GM19328 (cell line): ENCODE measurements around the gene TNNC1.

Experiments used
- ATAC-seq: cut with Tn5 transposase; IDR thresholded peaks from one replicate; pipeline ENCODE4 v1.9.1; 2021; ENCODE audit warnings: mild to moderate bottlenecking, moderate library complexity; ENCODE audit not compliant: unreplicated experiment

TNNC1 gene

DNA sequence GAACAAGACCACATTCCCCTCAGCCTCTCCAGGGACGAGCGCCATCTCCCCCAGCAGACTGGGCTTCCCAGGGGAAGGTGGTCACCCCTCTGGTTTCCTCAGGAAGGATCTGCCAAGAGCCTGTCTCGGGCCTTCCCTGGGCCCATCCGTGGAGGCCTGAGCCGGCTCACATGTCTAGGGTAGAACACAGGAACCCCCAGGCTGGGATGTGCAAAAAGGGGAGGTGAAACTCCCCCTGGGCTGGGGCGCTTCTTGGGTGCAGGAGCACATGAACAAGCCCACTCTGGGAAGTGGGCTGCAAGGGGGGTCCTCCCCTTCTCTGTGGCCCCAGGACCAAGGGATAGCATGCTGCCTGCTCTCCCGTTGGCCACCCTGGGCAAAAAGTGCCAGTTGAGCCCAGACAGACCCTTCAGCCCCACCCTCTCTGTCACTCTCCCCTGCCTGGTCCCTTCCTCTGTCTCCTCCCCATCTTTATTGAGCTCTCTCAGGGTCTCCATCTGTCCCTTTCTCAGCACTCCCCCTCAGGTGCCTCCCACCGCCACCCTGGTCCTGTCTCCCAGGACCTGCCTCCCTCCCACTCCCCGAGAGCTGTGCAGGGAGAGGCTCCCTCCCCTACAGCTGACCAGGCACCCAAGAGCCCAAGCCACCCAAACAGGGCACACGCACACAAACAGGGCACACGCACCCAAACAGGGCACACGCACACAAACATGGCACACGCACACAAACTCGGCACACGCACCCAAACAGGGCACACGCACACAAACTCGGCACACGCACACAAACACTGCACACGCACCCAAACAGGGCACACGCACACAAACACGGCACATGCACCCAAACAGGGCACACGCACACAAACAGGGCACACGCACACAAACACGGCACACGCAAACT lies 9.8 kb downstream of the TNNC1 start:
- ATAC-seq = no peak

GRCh38 chr3:52443268-52443610 lies 10.6 kb downstream of the TNNC1 start:
- no peak for ATAC-seq

- ATAC-seq = no peak
Measured at GRCh38 chr3:52442409-52443267, 11.2 kb downstream of the TNNC1 start.

DNA sequence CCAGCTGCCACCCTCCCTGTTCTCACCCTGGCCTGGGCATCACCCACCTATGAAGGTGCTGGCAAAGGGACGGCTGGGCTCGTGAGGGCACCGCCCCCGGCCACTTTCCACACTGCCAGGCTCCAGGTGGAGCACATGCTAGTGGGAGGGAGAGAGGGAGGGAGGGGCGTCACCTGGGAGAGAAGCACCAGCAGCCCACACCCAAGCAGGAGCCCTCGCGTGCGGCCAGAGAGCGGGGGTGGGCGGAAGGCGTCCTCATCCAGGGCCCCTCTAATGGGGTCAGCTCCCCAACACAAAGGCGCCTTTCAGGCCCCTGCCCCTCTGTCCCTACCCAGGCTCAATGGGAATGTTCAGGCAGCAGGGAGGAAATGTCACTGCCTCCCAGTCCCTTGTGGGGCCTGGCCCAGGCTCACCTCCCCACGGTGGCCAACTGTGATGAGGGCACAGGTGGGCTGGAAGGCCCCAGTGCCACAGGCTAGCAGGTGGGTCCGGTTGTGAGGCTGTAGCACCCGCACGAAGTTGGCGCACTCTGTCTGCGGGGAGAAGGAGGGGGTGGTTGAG lies 12.0 kb downstream of the TNNC1 start:
- no peak for ATAC-seq

- no peak for ATAC-seq
Measured at GRCh38 chr3:52441091-52441771, 12.6 kb downstream of the TNNC1 start.

- no peak for ATAC-seq
Measured at GRCh38 chr3:52440671-52441070, 13.2 kb downstream of the TNNC1 start.

DNA sequence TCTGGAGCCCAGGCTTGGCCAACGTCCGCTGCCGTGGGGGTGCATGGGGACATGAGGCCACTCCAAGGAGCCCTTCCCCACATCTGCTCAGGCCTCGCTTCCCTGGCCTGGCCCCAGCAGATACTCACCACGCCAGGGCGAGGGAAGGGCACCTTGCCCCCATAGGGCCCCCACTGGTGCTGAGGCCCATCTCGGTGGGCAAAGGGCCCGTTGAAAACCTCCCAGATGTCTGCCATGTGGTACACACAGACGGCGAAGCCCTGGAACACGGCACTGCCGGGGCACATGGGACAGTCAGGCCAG lies 13.6 kb downstream of the TNNC1 start:
- ATAC-seq = no peak

- no peak for ATAC-seq
Measured at GRCh38 chr3:52439426-52440248, 14.2 kb downstream of the TNNC1 start.

GRCh38 chr3:52438579-52439425 lies 15.0 kb downstream of the TNNC1 start:
- no peak for ATAC-seq

DNA sequence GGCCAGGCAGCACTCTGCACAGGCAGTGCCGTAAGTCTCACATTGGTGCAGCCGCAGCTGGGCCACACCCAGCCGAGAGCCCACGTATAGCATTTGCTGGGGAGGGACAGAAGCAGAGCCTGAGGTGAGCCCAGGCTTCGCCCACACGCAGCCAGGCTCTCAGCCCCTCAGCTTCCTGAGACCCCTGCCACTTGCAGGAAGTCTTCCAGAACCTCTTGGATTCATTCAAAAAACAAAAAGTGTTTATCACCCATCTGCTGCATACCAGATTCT lies 15.8 kb downstream of the TNNC1 start:
- ATAC-seq = no peak

DNA sequence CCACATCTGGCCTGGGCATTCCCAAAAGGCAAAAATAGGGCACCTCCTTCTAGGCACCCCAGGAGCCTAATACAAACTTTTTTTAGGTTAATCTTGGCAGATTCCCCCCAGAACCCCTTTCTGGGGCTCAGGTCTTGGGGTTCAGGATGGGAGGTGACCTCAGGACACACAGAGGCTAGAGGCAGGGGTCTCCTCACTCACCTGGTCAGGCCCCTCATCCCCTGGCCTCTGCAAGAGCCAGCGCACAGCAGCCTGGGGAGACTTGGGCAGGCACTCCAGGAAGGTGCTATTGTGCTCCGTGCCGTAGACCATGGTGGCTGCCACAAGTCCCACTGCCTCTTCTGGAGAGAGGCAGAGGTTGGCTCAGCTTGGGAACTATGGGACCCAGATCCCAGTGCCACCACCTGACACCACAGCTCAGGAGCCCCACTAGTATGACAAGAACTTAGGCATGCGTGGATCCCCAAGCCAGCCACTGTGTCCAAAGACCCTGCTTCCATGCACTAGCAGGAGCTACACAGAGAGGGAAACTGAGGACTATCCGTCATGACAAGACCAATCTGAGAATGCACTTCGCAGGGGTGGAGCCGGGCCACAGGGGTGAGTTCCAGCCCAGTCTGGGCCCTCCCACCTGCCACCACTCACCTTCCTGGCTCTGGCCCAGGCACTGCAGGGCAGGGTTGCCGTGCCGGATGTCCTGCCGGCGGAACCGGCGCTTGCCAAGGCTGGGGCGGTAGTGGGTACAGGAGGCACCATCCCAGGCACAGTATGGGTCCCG lies 16.3 kb downstream of the TNNC1 start:
- no peak for ATAC-seq

DNA sequence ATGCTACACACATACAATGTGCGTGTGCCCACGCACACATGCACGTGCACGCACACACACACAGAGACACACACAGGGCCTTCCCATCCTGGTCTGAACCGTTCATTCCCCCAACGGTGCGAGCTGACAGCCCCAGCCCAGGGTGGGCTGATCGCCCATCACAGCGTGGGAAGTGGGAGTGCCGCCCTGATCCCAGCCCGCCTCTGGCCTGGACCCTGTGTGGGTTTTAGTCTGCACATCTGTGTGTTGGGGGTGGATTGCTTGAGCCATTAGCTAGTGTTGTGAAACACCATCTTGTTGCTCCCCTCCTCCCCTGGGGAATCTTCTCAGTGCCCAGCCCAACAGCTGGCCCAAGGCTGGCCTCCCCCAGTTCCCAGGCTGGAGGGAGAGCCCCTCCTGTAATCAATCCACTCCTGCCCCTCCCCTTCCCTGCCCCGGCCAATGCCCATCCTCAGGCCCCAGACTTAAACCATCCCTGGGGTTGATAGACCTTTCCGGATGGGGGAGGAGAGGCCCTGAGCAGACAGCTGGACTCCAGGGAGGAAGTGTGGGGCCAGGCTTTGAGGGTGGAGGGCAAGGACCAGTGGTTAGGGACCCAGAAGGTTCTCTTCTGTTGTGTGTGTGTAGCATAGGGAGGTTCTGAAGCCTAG lies 17.2 kb downstream of the TNNC1 start:
- ATAC-seq = no peak

- no peak for ATAC-seq
Measured at GRCh38 chr3:52435246-52436101, 18.4 kb downstream of the TNNC1 start.

DNA sequence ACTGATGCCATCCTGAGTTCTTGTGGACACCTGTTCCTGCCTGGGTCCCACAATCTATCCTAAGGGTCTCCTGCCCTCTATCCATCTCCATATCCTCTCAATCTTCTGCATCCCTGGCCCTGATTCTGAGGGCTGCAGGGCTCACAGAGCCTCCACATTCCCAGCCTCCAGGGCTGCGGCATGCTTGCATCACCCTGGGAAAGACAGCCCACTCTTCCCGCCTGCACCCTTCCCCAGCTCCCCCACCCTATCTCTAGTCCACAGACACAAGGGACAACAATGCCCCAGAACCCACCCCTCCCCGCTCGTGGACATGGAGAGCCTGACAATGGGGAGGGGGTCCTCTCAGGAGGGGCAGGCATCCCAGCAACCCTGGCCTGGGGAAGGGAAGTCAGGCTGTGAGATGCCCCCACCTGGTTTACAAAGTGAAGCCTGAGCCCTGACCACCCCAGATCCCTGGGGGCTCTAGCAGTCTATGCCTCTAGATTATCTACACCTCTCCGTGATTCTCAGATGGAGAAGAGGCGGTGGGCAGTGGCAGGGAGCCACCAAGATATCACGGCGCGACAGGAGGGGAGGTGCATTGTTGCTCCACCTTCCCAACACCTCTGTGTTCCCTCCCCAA lies 19.2 kb downstream of the TNNC1 start:
- ATAC-seq = no peak

- no peak for ATAC-seq
Measured at GRCh38 chr3:52433996-52434479, 19.8 kb downstream of the TNNC1 start.

GRCh38 chr3:52433328-52433995 lies 20.4 kb downstream of the TNNC1 start:
- no peak for ATAC-seq
